K562 (cell line): ENCODE results near the gene RSPH9. TPM values are rescaled to one million over a fixed set of nuclear protein-coding genes. Genes with fewer than 3 reads are reported as not detected.

Experiments
- CBFA2T2 ChIP-seq: fragments of 450-650 bp; conservative IDR thresholded peaks from 2 replicates; pipeline ENCODE4 v1.6.1; 2017; ENCODE audit warnings: mild to moderate bottlenecking
- CSDE1 ChIP-seq, 2 experiments: fragments of 450-650 bp; IDR thresholded peaks; 2 replicates each; pipeline ENCODE4 v1.6.1; 2016; ENCODE audit warnings: mild to moderate bottlenecking in 1 of 2
- DMBX1 ChIP-seq: fragments of 250-450 bp; sonication (Bioruptor Pico); IDR thresholded peaks from 2 replicates; pipeline ENCODE4 v1.8.0; 2022; ENCODE audit warnings: inconsistent platforms, mild to moderate bottlenecking, moderate library complexity, borderline replicate concordance
- E2F1 ChIP-seq: sonication (generic); formaldehyde crosslinking; IDR thresholded peaks from 2 replicates; pipeline ENCODE4 v1.8.1; 2023; ENCODE audit warnings: mild to moderate bottlenecking, missing genetic modification reagents, moderate library complexity
- JUN ChIP-seq, 2 experiments: sonication (generic) in 1 of 2; formaldehyde crosslinking in 1 of 2; IDR thresholded peaks; 2 replicates each; pipeline versions ENCODE4 v1.6.1 to v1.8.0; 2012 to 2022; ENCODE audit warnings: borderline replicate concordance in 2 of 2, mild to moderate bottlenecking in 2 of 2, improper control_type of control experiment in 1 of 2, low read depth in 1 of 2, low read length in 1 of 2, missing genetic modification reagents in 1 of 2
- MITF ChIP-seq: IDR thresholded peaks from 2 replicates; pipeline ENCODE4 v1.6.1; 2014; ENCODE audit warnings: antibody characterized with exemption
- NELFE ChIP-seq: IDR thresholded peaks from 2 replicates; pipeline ENCODE4 v1.6.1; 2011; ENCODE audit warnings: mild to moderate bottlenecking; ENCODE audit not compliant: insufficient read depth, insufficient read length
- NFXL1 ChIP-seq: fragments of 450-650 bp; formaldehyde crosslinking; IDR thresholded peaks from 2 replicates; pipeline ENCODE4 v1.4.0; 2021; ENCODE audit warnings: mild to moderate bottlenecking
- PATZ1 ChIP-seq: fragments of 250-450 bp; sonication (Bioruptor Pico); IDR thresholded peaks from 2 replicates; pipeline ENCODE4 v1.5.0; 2020; ENCODE audit warnings: mild to moderate bottlenecking, borderline replicate concordance
- PCBP1 ChIP-seq: fragments of 200-400 bp; formaldehyde crosslinking; IDR thresholded peaks from 2 replicates; pipeline ENCODE4 v1.6.1; 2018; ENCODE audit warnings: mild to moderate bottlenecking, low read depth, low read length; ENCODE audit not compliant: poor library complexity, severe bottlenecking
- RREB1 ChIP-seq: fragments of 250-450 bp; sonication (Bioruptor Pico); IDR thresholded peaks from 2 replicates; pipeline ENCODE4 v1.4.0; 2020
- SREBF1 ChIP-seq: fragments of 150-350 bp; IDR thresholded peaks from 2 replicates; pipeline ENCODE4 v1.6.1; 2014; ENCODE audit warnings: antibody characterized with exemption, low read depth, low read length, borderline replicate concordance
- ZNF143 ChIP-seq: sonication (generic); formaldehyde crosslinking; IDR thresholded peaks from 2 replicates; pipeline ENCODE4 v1.9.0; 2022; ENCODE audit warnings: mild to moderate bottlenecking, missing genetic modification reagents
- ZNF175 ChIP-seq: fragments of 200-800 bp; sonication (Bioruptor generic); IDR thresholded peaks from 2 replicates; pipeline ENCODE4 v1.6.1; 2016; ENCODE audit warnings: low read depth, mild to moderate bottlenecking, missing genetic modification characterization, missing compliant biosample characterization
- ZNF668 ChIP-seq: fragments of 250-450 bp; sonication (Bioruptor Pico); IDR thresholded peaks from 2 replicates; pipeline ENCODE4 v1.8.0; 2022; ENCODE audit warnings: mild to moderate bottlenecking, inconsistent platforms
- polyA plus RNA-seq, 8 experiments: library from polyadenylated mRNA; depleted of rRNA in 4 of 8; stranded (reverse) in 5 of 8; unstranded in 3 of 8; fragments of >200 nt; fragmentation: Nextera tagmentation in 2 of 8; fragmentation: Illumina TruSeq in 1 of 8; extraction: Ambion mirVana in 2 of 8; extraction: Trizol in 1 of 8; gene quantifications; 2 replicates each; pipeline versions ENCODE4 v1.2.1 to v1.2.3, GENCODE V29; 2011 to 2014; ENCODE audit warnings: inconsistent platforms in 1 of 8, missing spikeins in 1 of 8
- total RNA-seq, 7 experiments: library from RNA; depleted of rRNA in 6 of 7; stranded (reverse); fragments of >200 nt in 6 of 7; fragmentation: Illumina TruSeq in 2 of 7; extraction: Trizol in 2 of 7; gene quantifications; 2 replicates each; pipeline versions ENCODE4 v1.2.1 to v1.2.3, GENCODE V29; 2011 to 2021; ENCODE audit warnings: low replicate concordance in 1 of 7

RSPH9 gene
- total and polyA plus RNA-seq, 9 of the 15 experiments (the other 6 are each of a cell fraction or from before 2014, with no cell fraction given), result 0.05 to 0.60 (median 0.39) TPM; not detected in 6

DNA sequence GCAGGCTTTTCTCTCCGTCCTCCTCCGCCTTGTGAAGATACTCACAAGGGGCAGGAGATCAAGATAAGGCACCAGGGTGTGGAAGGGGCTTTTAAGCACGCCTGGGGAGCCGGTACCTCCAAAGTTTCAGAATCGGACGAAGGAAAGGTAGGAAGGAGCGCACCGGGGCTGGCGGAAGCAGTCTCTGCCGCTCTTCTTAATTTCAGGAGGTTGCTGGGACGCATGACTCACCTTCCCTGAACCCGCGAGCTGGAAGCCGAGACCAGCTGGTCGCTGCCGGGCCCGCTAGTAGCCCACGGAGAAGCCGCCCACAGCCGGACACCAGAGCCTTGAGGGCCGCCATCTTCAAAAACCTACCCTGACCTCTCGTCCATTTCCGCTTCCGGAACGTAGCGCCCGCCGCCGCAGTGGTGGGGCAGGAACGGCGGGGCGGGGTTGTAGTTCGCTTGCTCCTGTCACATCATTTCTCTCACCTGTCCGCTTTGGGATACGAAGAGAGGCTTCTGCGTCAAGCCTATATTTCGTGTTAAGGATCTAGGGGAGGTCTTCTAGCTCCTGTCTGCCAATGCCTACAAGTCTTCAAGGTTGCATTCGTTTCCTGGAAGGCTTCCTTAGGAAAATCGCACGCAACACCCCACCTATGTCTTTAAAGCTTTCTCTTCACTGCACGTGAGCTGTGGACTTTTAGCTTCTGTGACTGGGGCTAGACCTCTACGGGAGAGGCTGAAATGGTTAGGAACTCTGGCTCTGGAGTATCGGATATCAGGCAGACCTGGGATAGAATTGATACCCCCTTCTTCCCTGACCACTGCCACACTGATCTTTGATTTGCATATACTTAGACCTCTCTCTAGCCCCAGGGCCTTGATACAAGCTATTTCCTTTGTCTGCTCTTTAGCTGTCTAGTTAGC is 42.9 kb downstream of the RSPH9 start, which contains the start of gene MRPS18A (continued):
- TF ChIP-seq RREB1, result no peak
- no peak for TF ChIP-seq ZNF668 (CRISPR knock-in tag)
- 0 out of 2 replicates have a peak, but pooled peaks have one; percentile 7 for TF ChIP-seq SREBF1
- no peak for TF ChIP-seq E2F1 (CRISPR knock-in tag)
- peak; percentile 67; the same call in 1 of the 2 replicates for TF ChIP-seq DMBX1
- TF ChIP-seq CBFA2T2, result no peak
- TF ChIP-seq NFXL1 (CRISPR knock-in tag), result no peak
- TF ChIP-seq NELFE, result no peak
- peak; percentile 36; the same call in 1 of the 2 replicates for TF ChIP-seq JUN (IDR thresholded peaks at IDR 0.05; ENCODE audit: borderline replicate concordance, low read depth, low read length)
- TF ChIP-seq JUN (CRISPR knock-in tag; IDR thresholded peaks at IDR 0.05; ENCODE audit: borderline replicate concordance), result peak; percentile 75; the same call in 1 of the 2 replicates
- no peak for TF ChIP-seq PCBP1
- no peak for TF ChIP-seq MITF
- no peak for TF ChIP-seq PATZ1 (CRISPR knock-in tag)
- 0 out of 2 replicates have a peak, but pooled peaks have one; percentile 4 for TF ChIP-seq ZNF143
- TF ChIP-seq ZNF175 (CRISPR knock-in tag), result no peak
- TF ChIP-seq CSDE1 (IDR thresholded peaks at IDR 0.05), result no peak
